ENCODE results near the gene PSD4. TPM values are rescaled to one million over a fixed set of nuclear protein-coding genes. Genes with fewer than 3 reads are reported as not detected.

PSD4 gene
- polyA plus RNA-seq, 1 of the 3 experiments (the other 2 are of a cell fraction): 0.35 TPM

- no peak for TF ChIP-seq REST (IDR thresholded peaks at IDR 0.05; ENCODE audit: low read depth, low read length)
- TF ChIP-seq POLR2AphosphoS5 (IDR thresholded peaks at IDR 0.05; ENCODE audit: low read depth, low read length): no peak
- TF ChIP-seq RAD21 (IDR thresholded peaks at IDR 0.05; ENCODE audit: low read length): no peak
- TF ChIP-seq RFX5 (IDR thresholded peaks at IDR 0.05; ENCODE audit: low read length): no peak
- TF ChIP-seq NRF1 (IDR thresholded peaks at IDR 0.05; ENCODE audit: low read depth, low read length): no peak
- TF ChIP-seq EZH2phosphoT487 (IDR thresholded peaks at IDR 0.05; ENCODE audit: borderline replicate concordance, low read depth): no peak
These were observed 79.7 kb downstream of the PSD4 start (continued) for GRCh38 chr2:113253453-113253852.

GRCh38 chr2:113255140-113256070 lies 81.6 kb downstream of the PSD4 start:
- no peaks in the 10 kb centered on the region for H3K9me3 ChIP-seq
- H3K4me3 ChIP-seq (ENCODE audit: low read depth in 2 of 2, low read length in 1 of 2): no peak overlapping the region
- 7% methylated on average over 4 of the region's 4 CpGs for WGBS (ENCODE audit: low lambda C conversion rate)
- H3K36me3 ChIP-seq (replicated peaks in 1 of 2; ENCODE audit: control insufficient read depth in 1 of 2, insufficient read depth in 2 of 2, low read length in 1 of 2): no peaks in the 10 kb centered on the region
- ChIA-PET POLR2A (interaction anchor here (0.6 kb wide), 1 partner anchor 12 kb away, joined by 4 read pairs; no protein-coding TSS in a partner anchor), CTCF (interaction anchor here (0.9 to 4.4 kb wide), 6 partner anchors 13 to 135 kb away, joined by 3 to 17 read pairs (median 5); no protein-coding TSS in a partner anchor)
- H3K9me2 ChIP-seq: no peaks in the 10 kb centered on the region
- H3K27ac ChIP-seq (ENCODE audit: low read depth in 2 of 2, low read length in 1 of 2): no peak overlapping the region
- no peak overlapping the region for H2AFZ ChIP-seq (ENCODE audit: low read depth)
- no peak overlapping the region for H3K4me2 ChIP-seq
- H4K20me1 ChIP-seq (ENCODE audit: insufficient read depth): no peaks in the 10 kb centered on the region
- DNase-seq: no peak
- H3K4me1 ChIP-seq (ENCODE audit: control insufficient read depth in 1 of 2, insufficient read depth in 2 of 2, low read depth in 1 of 2, low read length in 1 of 2): no peaks in the 10 kb centered on the region
- no peak overlapping the region for H3K9ac ChIP-seq
- peaks cover 42% of the 10 kb centered on the region; the same call in 1 of the 2 replicates for H3K27me3 ChIP-seq (ENCODE audit: insufficient read depth)
- H3K79me2 ChIP-seq (ENCODE audit: insufficient read depth): no peaks in the 10 kb centered on the region
- H3F3A ChIP-seq (replicated peaks; ENCODE audit: insufficient read depth): no peaks in the 10 kb centered on the region
- TF ChIP-seq GABPA (IDR thresholded peaks at IDR 0.05; ENCODE audit: low read depth): no peak
- no peak for TF ChIP-seq ELF1 (IDR thresholded peaks at IDR 0.05)
- TF ChIP-seq USF1 (IDR thresholded peaks at IDR 0.05; ENCODE audit: borderline replicate concordance, low read depth): no peak
- no peak for TF ChIP-seq MAX (IDR thresholded peaks at IDR 0.05; ENCODE audit: low read depth)
- TF ChIP-seq FOXJ3 (CRISPR knock-in tag; IDR thresholded peaks at IDR 0.05): no peak

Measured in SK-N-SH (cell line).